HL-60 (cell line): Measurements from ENCODE around the gene FAF1.
"Not testable (repeated sequence)": the region's sequence is repeated elsewhere in the genome, so short reads cannot be mapped to it uniquely, and the experiment has no call there.

Experiments used
- DNase-seq, 2 experiments: peaks; one replicate each; pipeline ENCODE4 v3.0.0-alpha.2; 2010 to 2020; ENCODE audit warnings: low read depth in 1 of 2, low spot score in 1 of 2
- H3K27ac ChIP-seq: fragments of 250-450 bp; sonication (Bioruptor Pico); replicated peaks from 2 replicates; pipeline ENCODE4 v1.5.1; 2020; ENCODE audit warnings: mild to moderate bottlenecking, moderate library complexity
- H3K27me3 ChIP-seq: fragments of 250-450 bp; sonication (Bioruptor Pico); 2 replicates; pipeline ENCODE4 v1.5.1; 2021; ENCODE audit warnings: mild to moderate bottlenecking, moderate library complexity; ENCODE audit not compliant: insufficient read depth, poor library complexity, severe bottlenecking
- H3K4me3 ChIP-seq: replicated peaks from 2 replicates; pipeline ENCODE4 v1.5.1; 2011; ENCODE audit warnings: mild to moderate bottlenecking, control low read depth, low read length; ENCODE audit not compliant: insufficient read depth
- GABPA ChIP-seq: IDR thresholded peaks from 2 replicates; pipeline ENCODE4 v1.6.1; 2012; ENCODE audit warnings: low read depth
- POLR2AphosphoS5 ChIP-seq: IDR thresholded peaks from 2 replicates; pipeline ENCODE4 v1.6.1; 2012; ENCODE audit warnings: low read depth
- REST ChIP-seq: IDR thresholded peaks from 2 replicates; pipeline ENCODE4 v1.6.1; 2012; ENCODE audit warnings: low read depth; ENCODE audit not compliant: insufficient replicate concordance
- SPI1 ChIP-seq: IDR thresholded peaks from 2 replicates; pipeline ENCODE4 v1.6.1; 2012; ENCODE audit warnings: low read depth, mild to moderate bottlenecking, borderline replicate concordance
- TF ChIP-seq, protein P1 (sequence below): IDR thresholded peaks from one replicate; pipeline ENCODE4 v1.5.1; 2011; ENCODE audit warnings: low read length, control low read depth, inconsistent platforms; ENCODE audit not compliant: insufficient read depth

The FAF1 gene

GRCh38 chr1:50940291-50940690 lies 19.8 kb downstream of the FAF1 start:
- TF ChIP-seq SPI1, result no peak
- TF ChIP-seq, protein P1, sequence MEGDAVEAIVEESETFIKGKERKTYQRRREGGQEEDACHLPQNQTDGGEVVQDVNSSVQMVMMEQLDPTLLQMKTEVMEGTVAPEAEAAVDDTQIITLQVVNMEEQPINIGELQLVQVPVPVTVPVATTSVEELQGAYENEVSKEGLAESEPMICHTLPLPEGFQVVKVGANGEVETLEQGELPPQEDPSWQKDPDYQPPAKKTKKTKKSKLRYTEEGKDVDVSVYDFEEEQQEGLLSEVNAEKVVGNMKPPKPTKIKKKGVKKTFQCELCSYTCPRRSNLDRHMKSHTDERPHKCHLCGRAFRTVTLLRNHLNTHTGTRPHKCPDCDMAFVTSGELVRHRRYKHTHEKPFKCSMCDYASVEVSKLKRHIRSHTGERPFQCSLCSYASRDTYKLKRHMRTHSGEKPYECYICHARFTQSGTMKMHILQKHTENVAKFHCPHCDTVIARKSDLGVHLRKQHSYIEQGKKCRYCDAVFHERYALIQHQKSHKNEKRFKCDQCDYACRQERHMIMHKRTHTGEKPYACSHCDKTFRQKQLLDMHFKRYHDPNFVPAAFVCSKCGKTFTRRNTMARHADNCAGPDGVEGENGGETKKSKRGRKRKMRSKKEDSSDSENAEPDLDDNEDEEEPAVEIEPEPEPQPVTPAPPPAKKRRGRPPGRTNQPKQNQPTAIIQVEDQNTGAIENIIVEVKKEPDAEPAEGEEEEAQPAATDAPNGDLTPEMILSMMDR, result no peak
- no peak for TF ChIP-seq POLR2AphosphoS5
- TF ChIP-seq GABPA, result no peak
- TF ChIP-seq REST, result no peak
- Histone ChIP-seq H3K27ac (no peak overlapping the region), H3K4me3 (no peak overlapping the region), H3K27me3 (no peaks in the 10 kb centered on the region)
- DNase-seq, result no peak

GRCh38 chr1:50936321-50936720 lies 23.7 kb downstream of the FAF1 start:
- no peak overlapping the region for H3K4me3 ChIP-seq
- DNase-seq, result no peak
- TF ChIP-seq, protein P1, result no peak
- TF ChIP-seq SPI1 (no peak), GABPA (no peak), POLR2AphosphoS5 (no peak), REST (no peak)
- H3K27ac ChIP-seq, result no peak overlapping the region
- no peaks in the 10 kb centered on the region for H3K27me3 ChIP-seq

DNA sequence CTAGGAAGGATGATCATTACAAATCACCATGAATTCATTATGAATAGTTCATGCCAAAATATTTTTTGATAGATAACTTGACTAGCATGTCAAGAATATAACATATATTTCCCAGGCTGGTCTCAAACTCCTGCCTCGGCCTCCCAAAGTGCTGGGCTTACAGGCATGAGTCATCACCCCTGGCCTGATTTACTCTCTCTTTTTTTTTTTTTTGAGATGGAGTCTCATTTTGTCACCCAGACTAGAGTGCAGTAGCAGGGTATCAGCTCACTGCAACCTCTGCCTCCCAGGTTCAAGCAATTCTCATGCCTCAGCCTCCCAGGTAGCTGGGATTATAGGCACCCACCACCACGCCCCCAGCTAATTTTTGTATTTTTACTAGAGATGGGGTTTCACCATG lies 24.8 kb downstream of the FAF1 start:
- not testable (repeated sequence) for DNase-seq, H3K27me3 ChIP-seq, H3K4me3 ChIP-seq, H3K27ac ChIP-seq

- TF ChIP-seq GABPA (no peak), REST (no peak), SPI1 (no peak), POLR2AphosphoS5 (no peak)
- TF ChIP-seq, protein P1, result no peak
- Histone ChIP-seq H3K27ac (no peak overlapping the region), H3K4me3 (no peak overlapping the region), H3K27me3 (no peaks in the 10 kb centered on the region)
- no peak for DNase-seq
Observed at GRCh38 chr1:50934838-50935237, 25.2 kb downstream of the FAF1 start.

DNA sequence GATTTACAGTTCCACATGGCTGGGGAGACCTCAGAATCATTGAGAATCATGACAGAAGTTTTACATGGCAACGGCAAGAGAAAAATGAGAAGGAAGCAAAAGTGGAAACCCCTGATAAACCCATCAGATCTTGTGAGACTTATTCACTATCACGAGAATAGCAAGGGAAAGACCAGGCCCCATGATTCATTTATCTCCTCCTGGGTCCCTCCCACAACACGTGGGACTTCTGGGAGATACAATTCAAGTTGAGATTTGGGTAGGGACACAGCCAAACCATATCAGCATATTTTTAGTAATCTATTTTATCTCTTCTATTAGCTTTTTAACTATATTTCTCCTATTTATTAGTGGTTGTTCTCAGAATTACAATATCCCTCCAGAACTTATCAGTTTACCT lies 26.3 kb downstream of the FAF1 start:
- DNase-seq, H3K27ac ChIP-seq, H3K27me3 ChIP-seq, H3K4me3 ChIP-seq: not testable (repeated sequence)

DNA sequence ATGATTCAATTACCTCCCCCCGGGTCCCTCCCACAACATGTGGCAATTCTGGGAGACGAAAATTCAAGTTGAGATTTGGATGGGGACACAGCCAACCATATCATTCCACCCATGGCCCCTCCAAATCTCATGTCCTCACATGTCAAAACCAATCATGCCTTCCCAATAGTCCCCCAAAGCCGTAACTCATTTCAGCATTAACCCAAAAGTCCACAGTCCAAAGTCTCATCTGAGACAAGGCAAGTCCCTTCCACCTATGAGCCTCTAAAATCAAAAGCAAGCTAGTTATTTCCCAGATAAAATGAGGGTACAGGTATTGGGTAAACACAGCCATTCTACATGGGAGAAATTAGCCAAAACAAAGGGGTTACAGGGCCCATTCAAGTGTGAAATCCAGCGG lies 28.0 kb downstream of the FAF1 start:
- DNase-seq, H3K27ac ChIP-seq, H3K4me3 ChIP-seq, H3K27me3 ChIP-seq: not testable (repeated sequence)
